NCI-H1417 treated with DMSO at 0.1 percent for 48 hours (cell line): ENCODE results near the gene MYOG.

ENCODE experiments used
- DNase-seq: peaks from one replicate; lab custom pipeline; 2025; lab: John Stamatoyannopoulos, UW

Gene MYOG

GRCh38 chr1:203085528-203086406 is at the start of gene MYOG:
Gene MYOG, minus strand, starts transcription at chr1:203086012. Its CDS starts 51 bp downstream, at chr1:203085961.
- no peak for DNase-seq

- DNase-seq = no peak
Measured at GRCh38 chr1:203133970-203134725, 48.3 kb upstream of the MYOG start.

- no peak for DNase-seq
Measured at GRCh38 chr1:203131548-203132200, 45.9 kb upstream of the MYOG start.

GRCh38 chr1:203130358-203130985 is 44.7 kb upstream of the MYOG start:
- DNase-seq = no peak

- DNase-seq = no peak
Measured at GRCh38 chr1:203129501-203130231, 43.9 kb upstream of the MYOG start.

GRCh38 chr1:203128716-203129500 is 43.1 kb upstream of the MYOG start:
- DNase-seq = no peak

- DNase-seq = no peak
Measured at GRCh38 chr1:203128431-203128715, 42.6 kb upstream of the MYOG start.

GRCh38 chr1:203127666-203128430 is 42.0 kb upstream of the MYOG start, which contains the start of gene ADORA1:
Gene ADORA1, plus strand, starts transcription at chr1:203127726. Its CDS starts 1,116 bp downstream, at chr1:203128842.
- DNase-seq = no peak

- no peak for DNase-seq
Measured at GRCh38 chr1:203126866-203127665, 41.3 kb upstream of the MYOG start.

GRCh38 chr1:203126151-203126865 is 40.5 kb upstream of the MYOG start:
- no peak for DNase-seq

GRCh38 chr1:203124546-203125317 is 38.9 kb upstream of the MYOG start:
- DNase-seq = no peak

GRCh38 chr1:203124011-203124410 is 38.2 kb upstream of the MYOG start:
- no peak for DNase-seq

- DNase-seq = no peak
Measured at GRCh38 chr1:203122159-203122558, 36.3 kb upstream of the MYOG start.

- DNase-seq = no peak
Measured at GRCh38 chr1:203121186-203122015, 35.6 kb upstream of the MYOG start.

- DNase-seq = no peak
Measured at GRCh38 chr1:203120325-203121153, 34.7 kb upstream of the MYOG start.
